Measurements from ENCODE around the gene CLIC1. TPM values are rescaled to one million over a fixed set of nuclear protein-coding genes. Genes with fewer than 3 reads are reported as not detected.

Gene CLIC1
- total RNA-seq, 2 donors from 2014 or later: 468 to 581 TPM

DNA sequence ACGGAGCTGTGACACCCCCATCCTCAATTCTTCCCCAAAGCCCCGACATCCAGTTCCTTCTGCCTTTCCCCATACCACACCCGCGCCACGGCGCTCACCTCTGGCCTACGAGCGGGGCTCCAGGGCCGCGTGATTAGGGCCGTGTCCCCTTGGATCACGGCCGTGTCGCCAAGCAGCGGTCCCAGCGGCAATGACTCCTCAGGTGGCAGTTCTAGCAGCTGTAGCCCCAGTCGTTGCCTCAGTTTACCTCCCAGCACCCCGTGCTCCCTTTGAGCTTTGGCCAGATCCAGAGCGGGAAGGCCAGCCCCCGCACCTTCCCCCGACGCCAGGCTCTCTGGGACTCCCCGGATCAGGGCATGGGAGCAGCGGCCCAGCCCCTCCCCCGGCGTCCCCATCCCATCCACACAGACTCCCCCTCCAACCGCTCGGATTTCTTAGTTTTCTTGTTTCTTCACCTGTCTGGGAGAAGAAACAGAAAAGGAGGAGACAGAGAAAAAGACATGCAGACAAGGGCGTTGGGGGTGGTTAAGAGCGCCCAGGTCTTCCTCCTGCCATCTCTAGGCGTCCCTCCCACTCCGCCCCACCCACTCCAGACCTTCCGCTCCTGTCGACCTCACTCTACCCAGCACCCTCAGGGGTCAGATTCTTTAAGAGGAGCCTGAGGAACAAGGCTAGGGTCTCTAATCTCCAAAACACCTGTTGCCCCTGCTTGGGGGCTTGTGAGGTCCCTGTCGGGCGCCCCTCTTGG lies 7.4 kb downstream of the CLIC1 start, which contains the start of gene DDAH2:
TSS of gene DDAH2 (minus strand) at position 533 of the 748 bp plus-strand sequence. CDS start at position 395, 138 bp downstream.
- peaks cover 64 to 68% of the 10 kb centered on the region in 2 donors for H3K4me1 Mint-ChIP-seq (ENCODE audit: low read depth in 2 of 2)
- no peaks in the 10 kb centered on the region for H3K27me3 Mint-ChIP-seq
- H3K27ac Mint-ChIP-seq: peak within 1 kb of the TSS; percentile 51 to 68
- H3K9me3 Mint-ChIP-seq: no peaks in the 10 kb centered on the region
- ATAC-seq (peak; percentile 39 to 46), DNase-seq (ENCODE audit: low spot score) (peak; percentile 60)
- H3K36me3 Mint-ChIP-seq: peaks cover 24% of the 10 kb centered on the region
- peak within 1 kb of the TSS; percentile 93 for H3K4me3 Mint-ChIP-seq

DNA sequence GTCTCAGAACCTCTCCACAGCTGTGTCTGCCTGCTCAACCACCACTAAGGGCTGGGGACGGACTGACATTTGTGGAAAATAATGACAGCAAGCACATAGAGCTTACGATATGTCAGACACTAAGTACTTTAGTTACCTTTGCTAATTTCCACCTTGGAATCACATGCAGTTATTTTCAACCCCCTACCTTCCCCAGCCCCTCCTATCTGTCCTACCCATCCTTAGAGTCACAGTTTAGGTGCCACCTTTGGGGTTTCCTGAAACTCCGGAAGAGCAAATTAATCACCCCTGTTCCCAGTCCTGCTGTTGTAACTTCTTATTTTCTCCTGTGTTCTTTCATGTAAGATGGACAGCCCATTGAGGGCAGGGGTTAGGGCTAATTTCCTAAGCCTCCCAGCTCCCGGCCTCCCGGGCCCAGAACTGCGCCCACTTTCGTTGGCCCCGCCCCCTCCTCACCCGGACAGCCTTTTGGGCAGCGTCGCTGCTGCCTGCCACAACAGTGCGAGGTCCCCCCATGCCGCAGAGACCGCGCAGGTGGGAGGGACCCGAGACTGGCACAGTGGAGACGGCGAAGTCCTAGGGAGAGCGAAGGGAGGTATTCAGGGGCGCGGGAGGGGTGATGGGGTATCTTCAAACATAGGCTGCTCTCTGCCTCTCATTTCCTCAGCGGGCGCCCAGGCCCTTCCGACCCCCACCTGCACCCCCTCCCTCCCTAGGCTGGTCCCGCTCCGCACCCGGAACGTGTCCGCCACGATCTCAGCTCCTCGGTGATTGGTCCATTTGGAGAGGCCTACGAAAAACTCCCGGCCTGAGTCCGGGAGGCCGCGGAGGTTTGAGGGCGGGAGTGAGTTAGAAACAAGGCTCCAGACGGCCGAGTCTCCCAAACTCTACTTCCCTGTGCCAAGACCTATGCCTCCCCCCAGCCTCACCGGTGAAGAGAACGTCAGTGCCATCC lies 8.3 kb downstream of the CLIC1 start:
- ATAC-seq: no peak
- Mint-ChIP-seq H3K27me3 (no peaks in the 10 kb centered on the region), H3K27ac (peak overlapping the region; percentile 51 to 68), H3K4me3 (peak overlapping the region; percentile 93), H3K4me1 (ENCODE audit: low read depth in 2 of 2) (peaks cover 63 to 64% of the 10 kb centered on the region in 2 donors), H3K9me3 (no peaks in the 10 kb centered on the region), H3K36me3 (peaks cover 17% of the 10 kb centered on the region)
- peak; percentile 22 for DNase-seq (ENCODE audit: low spot score)

DNA sequence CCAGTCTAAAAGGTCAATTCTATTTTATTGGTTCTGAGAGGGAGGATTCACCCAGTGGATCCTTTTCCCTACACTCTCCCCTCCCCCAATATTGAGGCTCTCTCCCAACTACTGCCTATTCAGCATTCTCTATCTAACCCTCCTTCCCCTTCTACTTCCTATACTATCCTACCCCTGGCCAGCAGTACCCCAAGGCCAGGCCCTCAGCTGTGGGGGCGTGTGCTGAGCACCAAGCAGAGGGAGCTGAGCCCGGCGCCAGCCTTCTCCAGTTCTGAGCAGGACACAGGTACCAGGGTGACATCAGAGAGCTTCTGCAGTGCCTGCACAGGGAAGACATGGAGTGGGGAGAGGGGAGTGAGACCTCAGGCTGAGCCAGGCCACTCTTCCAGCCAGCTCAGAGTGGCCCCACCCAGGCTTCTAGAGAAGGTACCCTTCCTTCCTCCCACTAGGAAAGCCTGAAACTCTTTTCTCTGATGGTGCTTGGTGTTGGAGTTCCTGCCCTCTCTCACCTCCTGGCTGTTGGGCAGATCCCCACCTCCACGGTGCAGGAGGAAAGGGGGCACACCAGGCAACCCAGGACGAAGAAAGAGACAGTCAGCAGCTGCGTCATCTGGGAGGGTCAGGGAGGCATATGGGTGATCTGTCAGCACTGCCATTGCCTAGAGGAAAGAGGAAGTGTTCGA lies 9.2 kb downstream of the CLIC1 start:
- peaks cover 16% of the 10 kb centered on the region for H3K36me3 Mint-ChIP-seq
- H3K9me3 Mint-ChIP-seq: no peaks in the 10 kb centered on the region
- peaks cover 62% of the 10 kb centered on the region in 2 donors for H3K4me1 Mint-ChIP-seq (ENCODE audit: low read depth in 2 of 2)
- peak overlapping the region; percentile 51 to 68 for H3K27ac Mint-ChIP-seq
- H3K4me3 Mint-ChIP-seq: peak overlapping the region; percentile 75
- H3K27me3 Mint-ChIP-seq: no peaks in the 10 kb centered on the region
- DNase-seq (ENCODE audit: low spot score): no peak
- ATAC-seq: peak in 1 of 2 donors; percentile 24

DNA sequence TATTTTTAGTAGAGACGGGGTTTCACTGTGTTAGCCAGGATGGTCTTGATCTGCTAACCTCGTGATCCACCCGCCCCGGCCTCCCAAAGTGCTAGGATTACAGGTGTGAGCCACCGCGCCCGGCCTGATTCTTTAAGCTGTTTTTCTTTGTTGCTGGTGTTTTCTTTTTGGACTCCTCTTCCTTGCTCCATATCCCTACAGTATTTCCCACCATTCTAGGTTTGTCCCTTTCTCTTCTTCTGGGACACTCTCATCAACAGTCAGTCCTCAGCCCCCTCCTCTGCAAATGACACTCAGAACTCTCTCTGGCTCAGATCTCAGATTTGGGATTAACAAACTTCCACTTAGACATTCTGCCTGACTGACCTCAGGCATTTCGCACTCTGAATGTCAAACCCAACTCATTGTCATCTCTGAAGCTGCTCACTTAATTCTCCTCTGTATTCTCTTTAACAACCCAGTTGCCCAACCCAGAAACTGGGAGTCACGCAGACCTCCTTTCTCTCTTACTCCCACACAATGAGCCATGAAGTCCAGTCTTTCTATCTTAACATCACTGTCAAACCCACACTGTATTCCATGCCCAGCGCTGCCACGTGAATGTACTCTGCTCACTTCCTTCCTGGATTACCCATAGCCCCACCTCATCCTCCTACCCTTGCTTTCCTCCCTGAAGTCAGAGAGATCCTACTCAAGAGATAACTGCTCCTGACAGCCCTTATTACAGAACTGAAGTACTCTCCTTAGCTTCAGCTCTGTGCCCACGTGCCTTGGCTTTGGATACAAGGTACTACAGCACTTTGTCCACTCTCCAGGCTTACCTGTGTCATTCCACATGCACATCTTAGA lies 10.6 kb downstream of the CLIC1 start:
- ATAC-seq (no peak), DNase-seq (ENCODE audit: low spot score) (no peak)
- peak overlapping the region; percentile 51 to 68 for H3K27ac Mint-ChIP-seq
- no peaks in the 10 kb centered on the region for H3K27me3 Mint-ChIP-seq
- H3K36me3 Mint-ChIP-seq: peaks cover 7% of the 10 kb centered on the region
- peaks cover 53 to 57% of the 10 kb centered on the region in 2 donors for H3K4me1 Mint-ChIP-seq (ENCODE audit: low read depth in 2 of 2)
- no peak overlapping the region for H3K4me3 Mint-ChIP-seq
- H3K9me3 Mint-ChIP-seq: no peaks in the 10 kb centered on the region

DNA sequence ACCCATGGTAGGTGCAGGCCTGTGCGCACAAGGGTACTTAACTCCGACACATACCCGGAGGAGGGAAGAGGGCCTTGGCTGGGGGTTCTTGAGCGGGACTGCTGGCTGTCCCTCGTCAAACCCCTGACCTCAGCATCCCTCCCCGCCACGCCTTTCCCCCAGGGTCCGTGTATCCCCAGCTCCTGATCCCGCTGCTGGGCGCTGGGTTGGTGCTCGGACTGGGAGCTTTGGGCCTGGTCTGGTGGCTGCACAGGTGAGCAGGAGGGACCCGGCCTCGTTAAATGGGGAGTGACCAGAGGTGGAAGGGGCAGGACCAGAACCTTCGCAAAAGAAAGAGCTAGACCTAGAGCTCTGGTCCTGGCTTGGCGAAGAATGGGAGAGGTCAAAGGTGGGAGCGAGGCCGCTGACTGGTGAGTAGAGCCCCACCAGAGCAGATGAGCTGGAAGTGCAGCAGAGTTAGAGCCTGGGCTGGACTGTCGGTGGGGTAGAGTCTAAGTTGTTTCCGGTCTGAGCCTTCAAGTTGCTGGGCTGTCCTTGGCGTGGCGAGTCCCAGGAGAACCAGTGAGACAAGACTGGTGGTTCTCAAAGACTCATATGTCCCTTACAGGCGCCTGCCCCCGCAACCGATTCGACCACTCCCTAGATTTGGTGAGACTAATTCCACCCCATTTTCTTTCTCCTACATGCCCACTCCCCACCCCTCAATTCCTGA lies 12.2 kb downstream of the CLIC1 start:
- Mint-ChIP-seq H3K27ac (peak overlapping the region in 1 of 2 donors; percentile 23), H3K4me1 (ENCODE audit: low read depth in 2 of 2) (peaks cover 43 to 44% of the 10 kb centered on the region in 2 donors), H3K36me3 (peaks cover 7% of the 10 kb centered on the region), H3K9me3 (no peaks in the 10 kb centered on the region), H3K27me3 (no peaks in the 10 kb centered on the region), H3K4me3 (no peak overlapping the region)
- DNase-seq (ENCODE audit: low spot score) (no peak), ATAC-seq (no peak)

DNA sequence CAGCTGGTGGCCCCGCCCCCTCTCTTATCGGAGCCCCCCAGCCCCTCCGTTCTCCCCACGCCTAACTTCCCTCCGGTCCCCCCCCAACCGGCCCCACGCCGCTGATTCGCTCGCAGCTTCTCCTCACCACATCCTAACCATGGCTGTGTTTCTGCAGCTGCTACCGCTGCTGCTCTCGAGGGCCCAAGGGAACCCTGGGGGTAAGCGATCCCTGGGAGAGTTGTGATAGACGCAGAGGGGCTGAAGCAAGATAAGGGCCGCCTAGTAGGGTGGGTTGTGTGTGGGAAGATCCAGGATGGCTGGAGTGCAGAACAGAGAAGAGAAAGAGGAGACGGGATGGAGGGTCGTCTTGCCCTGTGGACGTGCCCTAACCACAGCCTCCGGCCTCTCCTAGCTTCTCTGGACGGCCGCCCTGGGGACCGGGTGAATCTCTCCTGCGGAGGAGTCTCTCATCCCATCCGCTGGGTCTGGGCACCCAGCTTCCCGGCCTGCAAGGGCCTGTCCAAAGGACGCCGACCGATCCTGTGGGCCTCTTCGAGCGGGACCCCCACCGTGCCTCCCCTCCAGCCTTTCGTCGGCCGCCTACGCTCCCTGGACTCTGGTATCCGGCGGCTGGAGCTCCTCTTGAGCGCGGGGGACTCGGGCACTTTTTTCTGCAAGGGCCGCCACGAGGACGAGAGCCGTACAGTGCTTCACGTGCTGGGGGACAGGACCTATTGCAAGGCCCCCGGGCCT lies 12.9 kb downstream of the CLIC1 start, which contains the start of gene MPIG6B:
TSS of gene MPIG6B (plus strand) at position 129 of the 735 bp plus-strand sequence. CDS start at position 140, 11 bp downstream.
- no peak for ATAC-seq
- Mint-ChIP-seq H3K4me1 (ENCODE audit: low read depth in 2 of 2) (peaks cover 35 to 38% of the 10 kb centered on the region in 2 donors), H3K27me3 (no peaks in the 10 kb centered on the region), H3K27ac (peak within 1 kb of the TSS in 1 of 2 donors; percentile 23), H3K4me3 (peak within 1 kb of the TSS; percentile 68), H3K36me3 (peaks cover 7% of the 10 kb centered on the region), H3K9me3 (no peaks in the 10 kb centered on the region)
- no peak for DNase-seq (ENCODE audit: low spot score)

DNA sequence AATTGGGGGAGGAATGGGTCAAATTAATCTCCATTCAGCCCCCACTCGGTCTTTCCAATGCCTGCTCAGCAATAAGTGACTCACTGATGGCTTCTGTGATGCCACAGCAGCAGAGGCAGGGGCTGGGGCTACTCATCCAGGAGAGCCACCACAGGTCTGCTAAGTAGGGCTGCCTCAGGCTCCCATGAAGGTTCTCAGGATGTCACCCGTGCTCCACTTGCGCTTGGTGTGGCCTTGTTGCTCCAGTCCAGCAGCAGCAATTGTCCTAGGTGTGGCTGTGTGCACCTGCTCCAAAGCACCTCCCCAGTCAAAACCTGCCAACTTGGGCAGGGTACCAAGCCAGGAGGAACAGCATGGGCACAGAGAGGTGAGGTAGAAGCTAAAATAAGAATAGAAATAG lies 14.2 kb downstream of the CLIC1 start:
- peaks cover 7% of the 10 kb centered on the region for H3K36me3 Mint-ChIP-seq
- H3K27me3 Mint-ChIP-seq: no peaks in the 10 kb centered on the region
- no peaks in the 10 kb centered on the region for H3K9me3 Mint-ChIP-seq
- H3K27ac Mint-ChIP-seq: no peak overlapping the region
- peaks cover 29 to 31% of the 10 kb centered on the region in 2 donors for H3K4me1 Mint-ChIP-seq (ENCODE audit: low read depth in 2 of 2)
- no peak overlapping the region for H3K4me3 Mint-ChIP-seq
- ATAC-seq: no peak
- DNase-seq (ENCODE audit: low spot score): no peak

DNA sequence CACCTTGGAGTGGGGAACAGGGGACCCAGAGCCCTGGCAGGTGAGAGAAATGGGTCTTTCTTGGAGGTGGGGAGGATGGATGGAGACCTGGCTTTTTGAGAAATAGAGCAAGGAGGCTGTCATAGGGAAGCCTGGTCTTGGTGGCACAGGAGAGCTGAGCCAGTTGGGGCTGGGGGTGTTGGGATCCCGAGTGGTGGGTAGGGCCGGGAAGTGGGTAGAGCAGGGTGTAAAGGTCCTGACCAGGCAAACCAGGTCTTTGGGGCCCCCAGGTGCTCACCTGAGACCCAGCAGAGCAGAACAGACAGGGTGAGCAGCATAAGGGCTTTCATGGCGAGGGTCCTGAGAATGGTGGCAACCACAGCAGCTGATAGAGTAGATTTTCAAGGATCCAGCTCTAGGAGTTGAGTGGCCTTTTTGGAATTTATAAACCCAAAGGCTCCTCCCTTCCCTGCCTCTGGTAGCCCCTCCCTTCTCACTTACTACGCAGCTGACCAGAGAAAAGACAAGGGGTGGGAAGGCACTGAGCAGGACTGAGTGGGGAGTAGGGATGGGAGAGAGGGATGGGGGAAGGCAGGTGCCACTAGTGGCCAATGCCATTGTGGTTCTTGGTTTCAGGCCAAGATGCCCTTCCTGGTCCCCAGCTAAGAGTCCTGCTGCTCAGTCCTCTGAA lies 14.8 kb downstream of the CLIC1 start, which contains the start of gene LY6G6C:
TSS of gene LY6G6C (minus strand) at position 396 of the 670 bp plus-strand sequence. CDS start at position 329, 67 bp downstream.
- no peak for DNase-seq (ENCODE audit: low spot score)
- H3K9me3 Mint-ChIP-seq: no peaks in the 10 kb centered on the region

DNA sequence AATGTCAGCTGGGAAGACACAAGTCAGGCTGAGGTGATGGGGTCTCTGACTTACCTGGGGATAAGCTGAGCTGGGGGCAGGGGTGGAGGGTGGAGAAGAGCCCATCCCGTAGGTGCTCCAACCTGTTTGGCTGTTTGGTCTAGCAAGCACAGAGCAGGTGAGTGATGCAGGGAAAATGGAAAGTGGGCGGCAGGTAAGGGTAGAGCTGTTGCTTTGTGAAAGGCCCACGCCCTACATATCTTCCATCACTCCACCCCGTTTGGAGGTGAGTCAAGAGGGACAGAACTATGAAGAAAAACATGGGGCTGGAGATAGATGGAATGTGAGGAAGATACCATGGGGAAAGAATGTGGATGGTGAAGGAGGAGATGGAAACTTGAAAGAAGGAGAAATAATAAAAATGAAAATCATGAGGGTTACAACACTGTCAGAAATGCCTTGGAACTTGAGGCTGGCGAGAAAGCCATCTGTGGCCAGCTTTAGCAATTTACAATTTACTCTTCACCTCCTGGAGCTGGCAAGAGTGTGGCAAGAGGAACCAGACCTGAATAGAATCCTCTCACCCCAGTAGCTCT lies 16.0 kb downstream of the CLIC1 start:
- H3K36me3 Mint-ChIP-seq: no peaks in the 10 kb centered on the region
- H3K4me3 Mint-ChIP-seq: no peak overlapping the region
- peak overlapping the region in 1 of 2 donors; percentile 12 for H3K27ac Mint-ChIP-seq
- ATAC-seq (peak in 1 of 2 donors; percentile 40), DNase-seq (ENCODE audit: low spot score) (no peak)
- H3K9me3 Mint-ChIP-seq: no peaks in the 10 kb centered on the region
- H3K4me1 Mint-ChIP-seq (ENCODE audit: low read depth in 2 of 2): peaks cover 11 to 12% of the 10 kb centered on the region in 2 donors
- H3K27me3 Mint-ChIP-seq: no peaks in the 10 kb centered on the region

More for the DNA sequence above, 14.8 kb downstream of the CLIC1 start, which contains the start of gene LY6G6C:
- Mint-ChIP-seq H3K4me3 (no peak within 1 kb of the TSS), H3K4me1 (ENCODE audit: low read depth in 2 of 2) (peaks cover 22 to 24% of the 10 kb centered on the region in 2 donors), H3K27ac (no peak within 1 kb of the TSS), H3K27me3 (no peaks in the 10 kb centered on the region), H3K36me3 (peaks cover 2% of the 10 kb centered on the region)
- no peak for ATAC-seq

DNA sequence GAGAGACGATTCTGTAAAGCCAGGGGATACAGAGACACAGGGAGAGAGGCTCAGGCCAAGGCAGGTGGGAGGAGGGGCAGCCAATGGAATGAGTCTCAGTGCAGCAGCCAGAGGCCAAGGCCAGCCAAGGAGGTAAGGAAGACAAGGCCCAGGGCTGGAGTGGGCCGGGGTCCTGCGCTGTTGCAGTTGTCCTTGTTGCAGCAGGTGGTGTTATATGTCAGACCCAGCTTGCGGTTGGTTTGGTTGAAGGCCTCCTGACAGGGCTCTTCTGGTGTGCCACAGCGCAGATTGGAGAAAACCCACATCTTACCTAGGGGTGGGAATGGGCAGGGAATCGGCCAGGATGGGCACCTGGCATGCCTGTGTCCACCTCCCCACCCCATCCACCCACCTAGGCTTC lies 17.3 kb downstream of the CLIC1 start:
- Mint-ChIP-seq H3K36me3 (no peaks in the 10 kb centered on the region), H3K27me3 (no peaks in the 10 kb centered on the region), H3K9me3 (no peaks in the 10 kb centered on the region), H3K4me1 (ENCODE audit: low read depth in 2 of 2) (peaks cover 6 to 10% of the 10 kb centered on the region in 2 donors), H3K27ac (no peak overlapping the region), H3K4me3 (no peak overlapping the region)
- no peak for ATAC-seq
- DNase-seq (ENCODE audit: low spot score): no peak

DNA sequence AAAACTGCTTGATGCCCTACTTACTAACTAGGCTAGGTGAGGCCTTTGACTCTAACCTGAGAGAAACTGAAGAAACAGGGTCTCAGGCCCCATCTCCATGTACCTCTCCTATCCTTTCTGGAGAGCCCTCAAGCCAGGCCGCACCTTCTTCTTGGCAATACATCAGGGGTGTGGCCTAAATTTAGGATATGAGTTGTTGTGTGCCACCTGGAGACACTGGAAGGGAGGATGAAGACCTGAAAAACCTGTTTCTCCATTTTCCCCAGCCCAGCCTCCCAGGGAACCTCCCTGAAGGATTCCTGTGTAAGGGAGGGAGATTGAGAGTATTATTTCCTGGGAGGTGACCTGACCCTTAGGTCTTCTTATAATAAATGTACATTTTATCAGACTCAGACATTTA lies 18.1 kb downstream of the CLIC1 start:
- Mint-ChIP-seq H3K36me3 (no peaks in the 10 kb centered on the region), H3K27me3 (no peaks in the 10 kb centered on the region), H3K4me1 (ENCODE audit: low read depth in 2 of 2) (peaks cover 1 to 2% of the 10 kb centered on the region in 2 donors), H3K9me3 (no peaks in the 10 kb centered on the region), H3K4me3 (no peak overlapping the region), H3K27ac (no peak overlapping the region)
- ATAC-seq: no peak
- DNase-seq (ENCODE audit: low spot score): no peak

Data from natural killer cell treated with Interleukin-12 subunit alpha and Interleukin-12 subunit beta and Interleukin-15 and Interleukin-18, amount 100 ng/mL, for 72 hours (primary cell).